ENCODE data around the gene GNAZ. TPM values are rescaled to one million over a fixed set of nuclear protein-coding genes. Genes with fewer than 3 reads are reported as not detected.
"Not testable (repeated sequence)": the region's sequence is repeated elsewhere in the genome, so short reads cannot be mapped to it uniquely, and the experiment has no call there.

GNAZ gene
- 3.9 to 4.9 TPM (median 4.5 TPM) in 3 replicates for total RNA-seq
- long read RNA-seq, transcript GNAZ-203 (3 exons, 3,333 nt): major isoform, 6 of 9 reads
- long read RNA-seq, partial matches to known transcripts: 1 of 9 reads
- long read RNA-seq, other reads (novel, unspliced or antisense): 2 of 9 reads

DNA sequence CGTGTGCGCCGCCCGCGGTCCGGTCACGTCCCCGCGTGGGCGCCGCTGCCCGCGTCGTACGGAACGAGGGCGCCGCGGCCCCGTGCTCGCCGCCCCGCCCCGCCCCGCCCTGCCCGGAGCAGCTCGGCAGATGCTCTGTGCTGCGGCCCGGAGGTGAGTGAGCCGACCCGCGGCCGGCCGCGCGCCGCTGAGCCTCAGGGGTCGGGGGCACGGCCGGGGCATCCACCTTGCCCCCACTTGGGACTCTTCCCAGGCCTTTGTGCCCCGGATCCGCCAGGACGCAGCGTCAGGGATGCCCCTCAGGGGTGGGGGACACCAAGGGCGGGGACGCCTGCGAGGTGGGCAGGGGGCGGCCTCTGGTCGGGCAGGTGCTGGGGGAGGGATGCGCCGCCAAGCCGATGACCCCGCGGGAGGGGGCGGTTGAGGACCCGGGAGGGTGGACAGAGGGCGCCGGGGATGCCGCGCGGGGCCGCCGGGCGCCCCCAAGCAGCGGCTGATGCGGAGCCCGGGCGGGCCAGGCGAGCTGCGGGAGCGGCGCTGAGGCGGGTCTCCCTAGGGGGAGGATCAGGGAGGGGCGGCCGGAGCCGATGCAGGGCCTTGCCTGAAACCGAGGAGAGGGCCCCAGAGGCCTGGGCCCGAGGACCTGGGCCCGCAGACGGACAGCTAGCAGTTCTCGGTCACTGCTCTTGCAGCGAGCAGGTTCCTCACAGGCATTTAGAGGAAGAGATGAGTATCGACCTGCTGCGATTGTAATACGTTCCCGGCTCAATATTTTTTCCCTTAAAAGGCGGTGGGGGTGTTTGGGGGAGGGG, at the start of gene GNAZ:
Gene GNAZ (plus strand): TSS at position 102 of the 812 bp plus-strand sequence. CDS start 25,177 bp downstream, outside the sequence.
- TF ChIP-seq, protein P1, sequence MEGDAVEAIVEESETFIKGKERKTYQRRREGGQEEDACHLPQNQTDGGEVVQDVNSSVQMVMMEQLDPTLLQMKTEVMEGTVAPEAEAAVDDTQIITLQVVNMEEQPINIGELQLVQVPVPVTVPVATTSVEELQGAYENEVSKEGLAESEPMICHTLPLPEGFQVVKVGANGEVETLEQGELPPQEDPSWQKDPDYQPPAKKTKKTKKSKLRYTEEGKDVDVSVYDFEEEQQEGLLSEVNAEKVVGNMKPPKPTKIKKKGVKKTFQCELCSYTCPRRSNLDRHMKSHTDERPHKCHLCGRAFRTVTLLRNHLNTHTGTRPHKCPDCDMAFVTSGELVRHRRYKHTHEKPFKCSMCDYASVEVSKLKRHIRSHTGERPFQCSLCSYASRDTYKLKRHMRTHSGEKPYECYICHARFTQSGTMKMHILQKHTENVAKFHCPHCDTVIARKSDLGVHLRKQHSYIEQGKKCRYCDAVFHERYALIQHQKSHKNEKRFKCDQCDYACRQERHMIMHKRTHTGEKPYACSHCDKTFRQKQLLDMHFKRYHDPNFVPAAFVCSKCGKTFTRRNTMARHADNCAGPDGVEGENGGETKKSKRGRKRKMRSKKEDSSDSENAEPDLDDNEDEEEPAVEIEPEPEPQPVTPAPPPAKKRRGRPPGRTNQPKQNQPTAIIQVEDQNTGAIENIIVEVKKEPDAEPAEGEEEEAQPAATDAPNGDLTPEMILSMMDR (IDR thresholded peaks at IDR 0.05): peak; percentile 19
- H3K27ac Mint-ChIP-seq (ENCODE audit: unreplicated experiment): peak within 1 kb of the TSS; percentile 54
- H3K9me3 Mint-ChIP-seq (ENCODE audit: low read depth): no peaks in the 10 kb centered on the region
- H3K27me3 Mint-ChIP-seq (ENCODE audit: low read depth): peaks cover 3% of the 10 kb centered on the region
- H3K4me1 Mint-ChIP-seq (ENCODE audit: low read depth): peaks cover 14% of the 10 kb centered on the region
- peak; percentile 86 for DNase-seq (ENCODE audit: low spot score)
- H3K36me3 Mint-ChIP-seq (ENCODE audit: low read depth): no peaks in the 10 kb centered on the region
- H3K4me3 Mint-ChIP-seq (ENCODE audit: unreplicated experiment): peak within 1 kb of the TSS; percentile 77

DNA sequence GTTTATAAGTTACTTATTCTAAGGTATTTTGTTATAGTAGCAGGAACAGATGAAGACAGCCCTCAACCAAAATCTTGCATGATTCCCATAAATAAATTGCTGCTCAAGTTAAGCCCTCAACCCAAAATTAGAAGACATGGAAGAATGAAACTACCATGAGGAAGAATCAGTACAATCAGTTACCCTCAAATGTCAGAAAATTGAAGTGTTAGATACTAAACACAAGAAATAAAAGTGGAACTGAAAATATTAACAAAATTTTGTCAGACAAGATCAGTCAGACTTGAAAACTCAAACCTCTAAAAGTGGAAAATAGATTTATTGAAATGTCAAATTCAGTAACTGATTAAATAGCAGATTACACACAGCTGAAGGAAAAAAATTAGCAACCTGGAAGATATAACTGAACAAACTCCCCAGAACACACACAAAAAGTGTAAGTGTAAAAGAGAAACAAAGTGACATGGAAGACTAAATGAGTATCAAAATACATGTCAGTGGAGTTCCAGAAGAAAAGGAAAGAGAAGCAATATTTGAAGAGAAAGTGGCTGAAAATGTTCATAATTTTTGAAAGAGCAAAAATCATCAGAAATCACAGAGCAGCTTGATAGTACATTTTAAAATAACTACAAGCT, 49.5 kb upstream of the GNAZ start:
- Mint-ChIP-seq H3K27ac (ENCODE audit: unreplicated experiment) (no peak overlapping the region), H3K4me1 (ENCODE audit: low read depth) (no peaks in the 10 kb centered on the region), H3K4me3 (ENCODE audit: unreplicated experiment) (no peak overlapping the region), H3K36me3 (ENCODE audit: low read depth) (peaks cover 2% of the 10 kb centered on the region), H3K27me3 (ENCODE audit: low read depth) (peaks cover 5% of the 10 kb centered on the region), H3K9me3 (ENCODE audit: low read depth) (peaks cover 13% of the 10 kb centered on the region)
- DNase-seq (ENCODE audit: low spot score): no peak
- TF ChIP-seq, protein P1 (IDR thresholded peaks at IDR 0.05): no peak

DNA sequence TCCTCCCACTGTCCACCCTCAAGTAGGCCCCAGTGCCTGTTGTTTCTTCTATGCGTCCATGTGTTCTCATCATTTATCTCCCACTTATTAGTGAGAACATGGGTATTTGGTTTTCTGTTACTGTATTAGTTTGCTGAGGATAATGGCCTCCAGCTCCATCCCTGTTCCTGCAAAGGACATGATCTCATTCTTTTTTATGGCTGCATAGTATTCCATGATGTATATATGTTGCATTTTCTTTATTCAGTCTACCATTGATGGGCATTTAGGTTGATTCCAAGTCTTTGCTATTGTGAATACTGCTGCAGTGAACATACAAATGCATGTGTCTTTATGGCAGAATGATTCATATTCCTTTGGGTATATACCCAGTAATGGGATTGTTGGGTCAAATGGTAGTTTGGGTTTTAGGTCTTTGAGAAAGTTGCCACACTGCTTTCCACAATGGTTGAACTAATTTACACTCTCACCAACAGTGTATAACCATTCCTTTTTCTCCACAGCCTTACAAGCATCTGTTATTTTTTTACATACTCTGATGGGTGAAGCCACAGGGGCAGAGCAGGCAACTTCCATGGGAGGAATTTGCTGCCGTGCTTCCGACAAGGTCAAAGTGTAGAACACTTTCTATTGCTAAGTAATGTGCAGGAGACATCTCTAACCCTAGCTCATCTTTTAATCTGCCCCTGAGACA, 48.5 kb upstream of the GNAZ start:
- peaks cover 13% of the 10 kb centered on the region for H3K9me3 Mint-ChIP-seq (ENCODE audit: low read depth)
- H3K4me3 Mint-ChIP-seq (ENCODE audit: unreplicated experiment); H3K36me3 Mint-ChIP-seq (ENCODE audit: low read depth); H3K27me3 Mint-ChIP-seq (ENCODE audit: low read depth); DNase-seq (ENCODE audit: low spot score); H3K27ac Mint-ChIP-seq (ENCODE audit: unreplicated experiment); H3K4me1 Mint-ChIP-seq (ENCODE audit: low read depth): not testable (repeated sequence)

DNA sequence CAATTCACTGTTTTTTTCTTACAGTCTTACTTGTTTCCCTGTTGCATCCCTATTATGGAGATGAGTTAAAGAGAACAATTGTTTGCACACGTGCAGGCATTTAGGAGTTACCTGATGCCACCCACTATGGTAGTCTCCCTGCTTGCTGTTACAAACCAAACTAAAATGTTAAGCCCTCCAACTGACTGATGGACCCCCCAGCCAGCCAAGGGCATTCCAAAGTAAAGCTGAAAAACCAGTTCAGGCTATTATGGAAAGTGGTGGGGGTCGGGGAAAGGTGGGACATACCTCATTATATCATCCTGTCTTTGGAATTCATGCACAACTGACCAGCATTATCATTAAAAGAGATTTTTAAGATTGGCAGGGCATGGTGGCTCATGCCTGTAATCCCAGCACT, 47.0 kb upstream of the GNAZ start:
- peaks cover 2% of the 10 kb centered on the region for H3K27me3 Mint-ChIP-seq (ENCODE audit: low read depth)
- no peak overlapping the region for H3K4me3 Mint-ChIP-seq (ENCODE audit: unreplicated experiment)
- H3K36me3 Mint-ChIP-seq (ENCODE audit: low read depth): peaks cover 2% of the 10 kb centered on the region
- H3K4me1 Mint-ChIP-seq (ENCODE audit: low read depth): no peaks in the 10 kb centered on the region
- peaks cover 13% of the 10 kb centered on the region for H3K9me3 Mint-ChIP-seq (ENCODE audit: low read depth)
- H3K27ac Mint-ChIP-seq (ENCODE audit: unreplicated experiment): no peak overlapping the region
- DNase-seq (ENCODE audit: low spot score): no peak
- TF ChIP-seq, protein P1 (IDR thresholded peaks at IDR 0.05): no peak

DNA sequence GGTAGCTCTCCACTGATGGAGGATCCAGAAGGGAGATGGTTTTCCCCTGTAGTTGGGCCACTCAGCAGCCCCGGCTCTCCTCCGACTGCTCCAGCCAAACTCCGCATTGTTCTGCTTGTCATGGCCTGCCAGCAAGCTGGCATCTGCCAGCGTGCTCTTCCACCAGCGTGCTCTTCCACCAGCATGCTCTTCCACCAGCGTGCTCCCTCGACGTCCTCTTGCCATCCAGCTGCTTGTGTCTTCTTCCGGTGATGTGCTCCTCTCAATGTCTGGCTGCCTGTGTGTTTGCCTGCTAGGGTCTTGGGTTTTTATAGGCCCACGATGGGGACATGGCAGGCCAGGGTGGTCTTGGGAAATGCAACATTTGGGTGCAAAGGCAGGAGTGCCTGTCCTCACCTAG, 43.5 kb upstream of the GNAZ start:
- no peaks in the 10 kb centered on the region for H3K4me1 Mint-ChIP-seq (ENCODE audit: low read depth)
- H3K9me3 Mint-ChIP-seq (ENCODE audit: low read depth): peaks cover under 1% of the 10 kb centered on the region
- no peak overlapping the region for H3K27ac Mint-ChIP-seq (ENCODE audit: unreplicated experiment)
- no peak overlapping the region for H3K4me3 Mint-ChIP-seq (ENCODE audit: unreplicated experiment)
- DNase-seq (ENCODE audit: low spot score): no peak
- H3K27me3 Mint-ChIP-seq (ENCODE audit: low read depth): peaks cover 4% of the 10 kb centered on the region
- H3K36me3 Mint-ChIP-seq (ENCODE audit: low read depth): no peaks in the 10 kb centered on the region
- TF ChIP-seq, protein P1 (IDR thresholded peaks at IDR 0.05): no peak

- H3K27me3 Mint-ChIP-seq (ENCODE audit: low read depth); DNase-seq (ENCODE audit: low spot score); H3K36me3 Mint-ChIP-seq (ENCODE audit: low read depth); H3K9me3 Mint-ChIP-seq (ENCODE audit: low read depth); H3K4me1 Mint-ChIP-seq (ENCODE audit: low read depth); H3K4me3 Mint-ChIP-seq (ENCODE audit: unreplicated experiment); H3K27ac Mint-ChIP-seq (ENCODE audit: unreplicated experiment): not testable (repeated sequence)
Measured at GRCh38 chr22:23027849-23028248, 42.5 kb upstream of the GNAZ start.
